Skeletal muscle satellite cell (primary cell): ENCODE data around the gene BRPF1.

Source experiments
- H3K27me3 ChIP-seq: 2 replicates; pipeline ENCODE4 v1.7.0; 2013; ENCODE audit warnings: low read length; ENCODE audit not compliant: control insufficient read depth, insufficient read depth
- H3K36me3 ChIP-seq: 2 replicates; pipeline ENCODE4 v1.7.0; 2013; ENCODE audit warnings: mild to moderate bottlenecking, control low read depth, low read length; ENCODE audit not compliant: insufficient read depth
- H3K4me1 ChIP-seq: 2 replicates; pipeline ENCODE4 v1.7.0; 2013; ENCODE audit warnings: low read length; ENCODE audit not compliant: control insufficient read depth, insufficient read depth
- H3K4me2 ChIP-seq: 2 replicates; pipeline ENCODE4 v1.7.0; 2013; ENCODE audit warnings: mild to moderate bottlenecking, low read length
- H3K4me3 ChIP-seq: 2 replicates; pipeline ENCODE4 v1.7.0; 2013; ENCODE audit warnings: low read length
- H3K9ac ChIP-seq: 2 replicates; pipeline ENCODE4 v1.7.0; 2013; ENCODE audit warnings: mild to moderate bottlenecking, low read depth, low read length, moderate library complexity
- H3K9me3 ChIP-seq: replicated peaks from 2 replicates; pipeline ENCODE4 v1.7.0; 2013; ENCODE audit warnings: mild to moderate bottlenecking, control low read depth, low read length

BRPF1 gene

GRCh38 chr3:9795207-9795606 lies 63.7 kb downstream of the BRPF1 start:
- no peak overlapping the region for H3K9ac ChIP-seq
- H3K9me3 ChIP-seq = no peaks in the 10 kb centered on the region
- no peaks in the 10 kb centered on the region for H3K27me3 ChIP-seq
- peaks cover 15% of the 10 kb centered on the region for H3K4me1 ChIP-seq
- peaks cover 53% of the 10 kb centered on the region for H3K36me3 ChIP-seq
- no peak overlapping the region for H3K4me2 ChIP-seq
- H3K4me3 ChIP-seq = no peak overlapping the region

- peaks cover 65% of the 10 kb centered on the region for H3K36me3 ChIP-seq
- no peaks in the 10 kb centered on the region for H3K27me3 ChIP-seq
- H3K4me3 ChIP-seq = no peak overlapping the region
- H3K4me1 ChIP-seq = no peaks in the 10 kb centered on the region
- H3K4me2 ChIP-seq = no peak overlapping the region
- H3K9ac ChIP-seq = no peak overlapping the region
- no peaks in the 10 kb centered on the region for H3K9me3 ChIP-seq
Observed at GRCh38 chr3:9797196-9797945, 65.8 kb downstream of the BRPF1 start.
